HCT116 (cell line): Measurements from ENCODE around the gene PGD. TPM values are rescaled to one million over a fixed set of nuclear protein-coding genes. Genes with fewer than 3 reads are reported as not detected.

Source experiments
- ATAC-seq: fragments of 200-7000 bp; cut with Tn5 transposase; 2 replicates; pipeline ENCODE4 v1.9.1; 2020; ENCODE audit warnings: mild to moderate bottlenecking, moderate library complexity
- BruUV-seq: library from RNA; stranded (reverse); fragments of 400-500 nt; replicated peaks from 2 replicates; lab custom pipeline; 2021; lab: Mats Ljungman, UMichigan
- CTCF ChIA-PET: fragments of 300-600 bp; sonication (Branson Sonifier 250); formaldehyde crosslinking; loops from one replicate; lab custom pipeline; 2021; ENCODE audit warnings: antibody characterized with exemption; lab: Charles Lee
- POLR2A ChIA-PET: fragments of 300-600, 350-600 bp; sonication (Branson Sonifier 250); formaldehyde crosslinking; loops from one replicate; lab custom pipeline; 2021; ENCODE audit warnings: antibody characterized with exemption; lab: Charles Lee
- RAD21 ChIA-PET, 2 experiments: fragments of 300-600 bp; sonication (Branson Sonifier 250); formaldehyde crosslinking; loops; one replicate each; lab custom pipeline; 2023; ENCODE audit warnings: low total read pairs in 2 of 2; ENCODE audit not compliant: uncharacterized antibody in 2 of 2, unreplicated experiment in 2 of 2, low non-redundant PET in 1 of 2; lab: Charles Lee
- DNase-seq: peaks from one replicate; pipeline ENCODE4 v3.0.0-alpha.2; 2010; ENCODE audit warnings: low read depth, low spot score
- H2AFZ ChIP-seq: fragments of 200-600 bp; shearing (Covaris generic), sonication (generic); 2 replicates; pipeline ENCODE4 v1.6.1; 2017; ENCODE audit warnings: low read depth, mixed run types, mixed read lengths, antibody characterized with exemption, low read length; ENCODE audit not compliant: poor library complexity, severe bottlenecking
- H3K27ac ChIP-seq: 2 replicates; pipeline ENCODE4 v1.5.1; 2012; ENCODE audit warnings: low read depth, low read length
- H3K27me3 ChIP-seq: fragments of 200-600 bp; sonication (generic); 2 replicates; pipeline ENCODE4 v1.6.1; 2016; ENCODE audit warnings: mixed run types, low read length, mixed read lengths; ENCODE audit not compliant: insufficient read depth
- H3K36me3 ChIP-seq, 2 experiments: fragments of 200-500 bp in 1 of 2; fragments of 200-600 bp in 1 of 2; sonication (Bioruptor generic) in 1 of 2; sonication (generic) in 1 of 2; 2 replicates each; pipeline versions ENCODE4 v1.5.1 to v1.6.1; 2014 to 2016; ENCODE audit warnings: low read length in 2 of 2, inconsistent platforms in 1 of 2, mixed read lengths in 1 of 2, mixed run types in 1 of 2; ENCODE audit not compliant: insufficient read depth in 2 of 2, control insufficient read depth in 1 of 2
- H3K4me1 ChIP-seq, 2 experiments: fragments of 200-600 bp in 1 of 2; sonication (generic) in 1 of 2; 2 replicates each; pipeline versions ENCODE4 v1.5.1 to v1.6.1; 2012 to 2017; ENCODE audit warnings: low read length in 2 of 2, inconsistent platforms in 1 of 2, mild to moderate bottlenecking in 1 of 2, mixed read lengths in 1 of 2, mixed run types in 1 of 2, moderate library complexity in 1 of 2; ENCODE audit not compliant: insufficient read depth in 2 of 2, control insufficient read depth in 1 of 2
- H3K4me2 ChIP-seq: fragments of 200-600 bp; sonication (generic); 2 replicates; pipeline ENCODE4 v1.6.1; 2017; ENCODE audit warnings: mixed run types, low read length, mixed read lengths
- H3K4me3 ChIP-seq, 2 experiments: fragments of 200-600 bp in 1 of 2; sonication (generic) in 1 of 2; replicated peaks in 1 of 2; 2 replicates each; pipeline ENCODE4 v1.5.1; 2011 to 2016; ENCODE audit warnings: low read length in 2 of 2, control low read depth in 1 of 2, low read depth in 1 of 2, mild to moderate bottlenecking in 1 of 2, mixed read lengths in 1 of 2, mixed run types in 1 of 2
- H3K79me2 ChIP-seq: fragments of 200-600 bp; sonication (generic); 2 replicates; pipeline ENCODE4 v1.6.1; 2017; ENCODE audit warnings: mild to moderate bottlenecking, mixed run types, low read length, moderate library complexity, mixed read lengths; ENCODE audit not compliant: insufficient read depth
- H3K9ac ChIP-seq: fragments of 200-600 bp; sonication (generic); 2 replicates; pipeline ENCODE4 v1.6.1; 2016; ENCODE audit warnings: low read length, mixed read lengths
- H3K9me2 ChIP-seq: fragments of 200-600 bp; sonication (generic), shearing (Covaris generic); 2 replicates; pipeline ENCODE4 v1.6.1; 2017; ENCODE audit warnings: mixed run types, mild to moderate bottlenecking, moderate library complexity; ENCODE audit not compliant: insufficient read depth
- H3K9me3 ChIP-seq, 2 experiments: fragments of 200-500 bp in 1 of 2; fragments of 200-600 bp in 1 of 2; sonication (Bioruptor generic) in 1 of 2; sonication (generic) in 1 of 2; 2 replicates each; pipeline ENCODE4 v1.6.1; 2014 to 2017; ENCODE audit warnings: low read length in 2 of 2, mixed read lengths in 2 of 2, inconsistent platforms in 1 of 2, low read depth in 1 of 2, mild to moderate bottlenecking in 1 of 2, mixed run types in 1 of 2, moderate library complexity in 1 of 2; ENCODE audit not compliant: control insufficient read depth in 1 of 2, insufficient read depth in 1 of 2
- H4K20me1 ChIP-seq: fragments of 200-600 bp; sonication (generic), shearing (Covaris generic); 2 replicates; pipeline ENCODE4 v1.6.1; 2017; ENCODE audit warnings: mixed run types, mild to moderate bottlenecking, moderate library complexity; ENCODE audit not compliant: insufficient read depth
- CEBPB ChIP-seq: IDR thresholded peaks from 2 replicates; pipeline ENCODE4 v1.6.1; 2012; ENCODE audit warnings: low read depth
- ELF1 ChIP-seq: IDR thresholded peaks from 2 replicates; pipeline ENCODE4 v1.6.1; 2012; ENCODE audit warnings: low read depth, borderline replicate concordance
- EZH2 ChIP-seq: fragments of 200-600 bp; sonication (generic); IDR thresholded peaks from 2 replicates; pipeline ENCODE4 v1.6.1; 2017; ENCODE audit warnings: antibody characterized with exemption, mixed run types
- EZH2phosphoT487 ChIP-seq: fragments of 200-600 bp; IDR thresholded peaks from 2 replicates; pipeline ENCODE4 v1.6.1; 2018; ENCODE audit warnings: antibody characterized with exemption, borderline replicate concordance
- FOSL1 ChIP-seq: IDR thresholded peaks from 2 replicates; pipeline ENCODE4 v1.6.1; 2012; ENCODE audit warnings: low read depth
- JUND ChIP-seq: IDR thresholded peaks from 2 replicates; pipeline ENCODE4 v1.6.1; 2012
- POLR2A ChIP-seq: IDR thresholded peaks from 2 replicates; pipeline ENCODE4 v1.7.0; 2011; ENCODE audit warnings: borderline replicate concordance; ENCODE audit not compliant: insufficient read depth, insufficient read length; ENCODE audit errors: extremely low read depth
- RAD21 ChIP-seq: IDR thresholded peaks from 2 replicates; pipeline ENCODE4 v1.6.1; 2012; ENCODE audit warnings: low read depth, mild to moderate bottlenecking
- TCF7L2 ChIP-seq: IDR thresholded peaks from 2 replicates; pipeline ENCODE4 v1.7.0; 2011; ENCODE audit warnings: borderline replicate concordance, inconsistent platforms; ENCODE audit not compliant: insufficient read depth, insufficient read length; ENCODE audit errors: extremely low read depth
- YY1 ChIP-seq: IDR thresholded peaks from 2 replicates; pipeline ENCODE4 v1.6.1; 2011; ENCODE audit warnings: low read length, low read depth, moderate library complexity, mild to moderate bottlenecking; ENCODE audit not compliant: insufficient replicate concordance; ENCODE audit errors: extremely low read depth
- ZFX ChIP-seq: fragments of 450-650 bp; IDR thresholded peaks from 2 replicates; pipeline ENCODE4 v1.6.1; 2017
- ZNF274 ChIP-seq: fragments of 200-500 bp; sonication (Bioruptor generic); IDR thresholded peaks from 2 replicates; pipeline ENCODE4 v1.6.1; 2014; ENCODE audit warnings: mild to moderate bottlenecking, low read depth, low read length, inconsistent platforms
- intact Hi-C: fragments of 100-400 bp; cut with micrococcal nuclease; formaldehyde crosslinking; loops from 2 replicates; pipeline ENCODE4 v1.10.0; 2022
- total RNA-seq: library from RNA; stranded (reverse); gene quantifications from one replicate; pipeline ENCODE4 v1.2.1, GENCODE V29; 2021; ENCODE audit not compliant: unreplicated experiment
- TF ChIP-seq, protein P1 (sequence below): IDR thresholded peaks from 2 replicates; pipeline ENCODE4 v1.6.1; 2012; ENCODE audit warnings: low read depth
- TF ChIP-seq, protein P2 (sequence below): IDR thresholded peaks from 2 replicates; pipeline ENCODE4 v1.6.1; 2011; ENCODE audit warnings: mild to moderate bottlenecking, low read length, moderate library complexity; ENCODE audit not compliant: insufficient replicate concordance; ENCODE audit errors: extremely low read depth
- TF ChIP-seq, protein P3 (sequence below), 3 experiments: fragments of 200-600 bp in 1 of 3; sonication (generic) in 1 of 3; IDR thresholded peaks in 2 of 3; conservative IDR thresholded peaks in 1 of 3; 2 replicates each; pipeline ENCODE4 v1.5.1; 2012 to 2017; ENCODE audit warnings: low read depth in 2 of 3, low read length in 2 of 3, antibody characterized with exemption in 1 of 3, borderline replicate concordance in 1 of 3, control low read depth in 1 of 3, mild to moderate bottlenecking in 1 of 3, mixed read lengths in 1 of 3, mixed run types in 1 of 3, moderate library complexity in 1 of 3; ENCODE audit not compliant: insufficient read depth in 1 of 3

PGD gene
- total RNA-seq, 1 experiment from 2014 or later = 144 TPM

- TF ChIP-seq, protein P1, sequence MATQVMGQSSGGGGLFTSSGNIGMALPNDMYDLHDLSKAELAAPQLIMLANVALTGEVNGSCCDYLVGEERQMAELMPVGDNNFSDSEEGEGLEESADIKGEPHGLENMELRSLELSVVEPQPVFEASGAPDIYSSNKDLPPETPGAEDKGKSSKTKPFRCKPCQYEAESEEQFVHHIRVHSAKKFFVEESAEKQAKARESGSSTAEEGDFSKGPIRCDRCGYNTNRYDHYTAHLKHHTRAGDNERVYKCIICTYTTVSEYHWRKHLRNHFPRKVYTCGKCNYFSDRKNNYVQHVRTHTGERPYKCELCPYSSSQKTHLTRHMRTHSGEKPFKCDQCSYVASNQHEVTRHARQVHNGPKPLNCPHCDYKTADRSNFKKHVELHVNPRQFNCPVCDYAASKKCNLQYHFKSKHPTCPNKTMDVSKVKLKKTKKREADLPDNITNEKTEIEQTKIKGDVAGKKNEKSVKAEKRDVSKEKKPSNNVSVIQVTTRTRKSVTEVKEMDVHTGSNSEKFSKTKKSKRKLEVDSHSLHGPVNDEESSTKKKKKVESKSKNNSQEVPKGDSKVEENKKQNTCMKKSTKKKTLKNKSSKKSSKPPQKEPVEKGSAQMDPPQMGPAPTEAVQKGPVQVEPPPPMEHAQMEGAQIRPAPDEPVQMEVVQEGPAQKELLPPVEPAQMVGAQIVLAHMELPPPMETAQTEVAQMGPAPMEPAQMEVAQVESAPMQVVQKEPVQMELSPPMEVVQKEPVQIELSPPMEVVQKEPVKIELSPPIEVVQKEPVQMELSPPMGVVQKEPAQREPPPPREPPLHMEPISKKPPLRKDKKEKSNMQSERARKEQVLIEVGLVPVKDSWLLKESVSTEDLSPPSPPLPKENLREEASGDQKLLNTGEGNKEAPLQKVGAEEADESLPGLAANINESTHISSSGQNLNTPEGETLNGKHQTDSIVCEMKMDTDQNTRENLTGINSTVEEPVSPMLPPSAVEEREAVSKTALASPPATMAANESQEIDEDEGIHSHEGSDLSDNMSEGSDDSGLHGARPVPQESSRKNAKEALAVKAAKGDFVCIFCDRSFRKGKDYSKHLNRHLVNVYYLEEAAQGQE = no peak
Measured at GRCh38 chr1:10450156-10450814, 51.4 kb downstream of the PGD start (continued).

GRCh38 chr1:10450836-10451235 lies 52.0 kb downstream of the PGD start:
- CTCF ChIA-PET = interaction anchor here (0.6 kb wide), 1 partner anchor 109 kb away, joined by 3 read pairs; no protein-coding TSS in a partner anchor
- ATAC-seq (no peak), DNase-seq (no peak)
- POLR2A ChIA-PET = no interaction called here
- no TSS peak for BruUV-seq
- H3K36me3 ChIP-seq = no peaks in the 10 kb centered on the region
- no peak overlapping the region for H3K27ac ChIP-seq
- peaks cover 0 to 4% of the 10 kb centered on the region in 2 experiments; a peak in 1 of 4 replicates for H3K9me3 ChIP-seq
- RAD21 ChIA-PET = no interaction called here
- TF ChIP-seq YY1 (no peak), POLR2A (no peak), JUND (no peak), RAD21 (no peak), EZH2phosphoT487 (no peak), FOSL1 (no peak), CEBPB (no peak), ZNF274 (no peak), EZH2 (no peak), ELF1 (no peak), TCF7L2 (no peak), ZFX (no peak)
- TF ChIP-seq, protein P2, sequence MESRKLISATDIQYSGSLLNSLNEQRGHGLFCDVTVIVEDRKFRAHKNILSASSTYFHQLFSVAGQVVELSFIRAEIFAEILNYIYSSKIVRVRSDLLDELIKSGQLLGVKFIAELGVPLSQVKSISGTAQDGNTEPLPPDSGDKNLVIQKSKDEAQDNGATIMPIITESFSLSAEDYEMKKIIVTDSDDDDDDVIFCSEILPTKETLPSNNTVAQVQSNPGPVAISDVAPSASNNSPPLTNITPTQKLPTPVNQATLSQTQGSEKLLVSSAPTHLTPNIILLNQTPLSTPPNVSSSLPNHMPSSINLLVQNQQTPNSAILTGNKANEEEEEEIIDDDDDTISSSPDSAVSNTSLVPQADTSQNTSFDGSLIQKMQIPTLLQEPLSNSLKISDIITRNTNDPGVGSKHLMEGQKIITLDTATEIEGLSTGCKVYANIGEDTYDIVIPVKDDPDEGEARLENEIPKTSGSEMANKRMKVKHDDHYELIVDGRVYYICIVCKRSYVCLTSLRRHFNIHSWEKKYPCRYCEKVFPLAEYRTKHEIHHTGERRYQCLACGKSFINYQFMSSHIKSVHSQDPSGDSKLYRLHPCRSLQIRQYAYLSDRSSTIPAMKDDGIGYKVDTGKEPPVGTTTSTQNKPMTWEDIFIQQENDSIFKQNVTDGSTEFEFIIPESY = no peak
- TF ChIP-seq, protein P3, sequence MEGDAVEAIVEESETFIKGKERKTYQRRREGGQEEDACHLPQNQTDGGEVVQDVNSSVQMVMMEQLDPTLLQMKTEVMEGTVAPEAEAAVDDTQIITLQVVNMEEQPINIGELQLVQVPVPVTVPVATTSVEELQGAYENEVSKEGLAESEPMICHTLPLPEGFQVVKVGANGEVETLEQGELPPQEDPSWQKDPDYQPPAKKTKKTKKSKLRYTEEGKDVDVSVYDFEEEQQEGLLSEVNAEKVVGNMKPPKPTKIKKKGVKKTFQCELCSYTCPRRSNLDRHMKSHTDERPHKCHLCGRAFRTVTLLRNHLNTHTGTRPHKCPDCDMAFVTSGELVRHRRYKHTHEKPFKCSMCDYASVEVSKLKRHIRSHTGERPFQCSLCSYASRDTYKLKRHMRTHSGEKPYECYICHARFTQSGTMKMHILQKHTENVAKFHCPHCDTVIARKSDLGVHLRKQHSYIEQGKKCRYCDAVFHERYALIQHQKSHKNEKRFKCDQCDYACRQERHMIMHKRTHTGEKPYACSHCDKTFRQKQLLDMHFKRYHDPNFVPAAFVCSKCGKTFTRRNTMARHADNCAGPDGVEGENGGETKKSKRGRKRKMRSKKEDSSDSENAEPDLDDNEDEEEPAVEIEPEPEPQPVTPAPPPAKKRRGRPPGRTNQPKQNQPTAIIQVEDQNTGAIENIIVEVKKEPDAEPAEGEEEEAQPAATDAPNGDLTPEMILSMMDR (IDR thresholded peaks at IDR 0.05 in 2 of 3, conservative IDR thresholded peaks at IDR 0.05 in 1 of 3; ENCODE audit: borderline replicate concordance in 1 of 3, insufficient read depth in 1 of 3, low read depth in 2 of 3, low read length in 2 of 3) = no peak
- intact Hi-C loops = no loop called here
- no peaks in the 10 kb centered on the region for H3K9me2 ChIP-seq
- H3K4me3 ChIP-seq = no peak overlapping the region
- H3K4me2 ChIP-seq = no peak overlapping the region
- no peaks in the 10 kb centered on the region for H3K27me3 ChIP-seq
- H4K20me1 ChIP-seq = no peaks in the 10 kb centered on the region
- H3K9ac ChIP-seq = no peak overlapping the region
- H3K4me1 ChIP-seq = no peaks in the 10 kb centered on the region
- H3K79me2 ChIP-seq = no peaks in the 10 kb centered on the region
- H2AFZ ChIP-seq = no peak overlapping the region
